ENCODE measurements around the gene ACSS2.

Gene ACSS2

GRCh38 chr20:34859826-34860545 is 16.4 kb upstream of the ACSS2 start:
- Histone ChIP-seq H3K27me3 (ENCODE audit: insufficient read depth, low read length) (no peaks in the 10 kb centered on the region), H3K36me3 (ENCODE audit: insufficient read depth, low read depth, low read length) (peaks cover 34% of the 10 kb centered on the region), H3K27ac (ENCODE audit: low read length) (no peak overlapping the region), H3K9ac (ENCODE audit: low read depth, low read length) (no peak overlapping the region), H3K4me1 (ENCODE audit: insufficient read depth, low read length) (0 out of 2 replicates have a peak, but pooled peaks cover 3% of the 10 kb centered on the region), H3K9me3 (ENCODE audit: insufficient read depth, low read depth, low read length) (no peaks in the 10 kb centered on the region), H3K4me3 (ENCODE audit: low read length) (no peak overlapping the region)

- 0 out of 2 replicates have a peak, but pooled peaks cover 3% of the 10 kb centered on the region for H3K4me1 ChIP-seq (ENCODE audit: insufficient read depth, low read length)
These were observed 14.9 kb upstream of the ACSS2 start for GRCh38 chr20:34861386-34862084.

GRCh38 chr20:34862724-34863123 is 13.7 kb upstream of the ACSS2 start:
- no peak overlapping the region for H3K27ac ChIP-seq (ENCODE audit: low read length)
- H3K9me3 ChIP-seq (ENCODE audit: insufficient read depth, low read depth, low read length): no peaks in the 10 kb centered on the region
- H3K27me3 ChIP-seq (ENCODE audit: insufficient read depth, low read length): no peaks in the 10 kb centered on the region
- no peak overlapping the region for H3K9ac ChIP-seq (ENCODE audit: low read depth, low read length)
- 0 out of 2 replicates have a peak, but pooled peaks cover 3% of the 10 kb centered on the region for H3K4me1 ChIP-seq (ENCODE audit: insufficient read depth, low read length)
- H3K36me3 ChIP-seq (ENCODE audit: insufficient read depth, low read depth, low read length): peaks cover 22% of the 10 kb centered on the region
- no peak overlapping the region for H3K4me3 ChIP-seq (ENCODE audit: low read length)

More at GRCh38 chr20:34861386-34862084, 14.9 kb upstream of the ACSS2 start:
- Histone ChIP-seq H3K4me3 (ENCODE audit: low read length) (no peak overlapping the region), H3K36me3 (ENCODE audit: insufficient read depth, low read depth, low read length) (peaks cover 29% of the 10 kb centered on the region), H3K27ac (ENCODE audit: low read length) (no peak overlapping the region), H3K9me3 (ENCODE audit: insufficient read depth, low read depth, low read length) (no peaks in the 10 kb centered on the region), H3K27me3 (ENCODE audit: insufficient read depth, low read length) (no peaks in the 10 kb centered on the region), H3K9ac (ENCODE audit: low read depth, low read length) (no peak overlapping the region)

GRCh38 chr20:34863421-34863965 is 12.9 kb upstream of the ACSS2 start:
- H3K4me3 ChIP-seq (ENCODE audit: low read length): no peak overlapping the region
- H3K36me3 ChIP-seq (ENCODE audit: insufficient read depth, low read depth, low read length): peaks cover 15% of the 10 kb centered on the region
- no peaks in the 10 kb centered on the region for H3K9me3 ChIP-seq (ENCODE audit: insufficient read depth, low read depth, low read length)
- 0 out of 2 replicates have a peak, but pooled peaks cover 3% of the 10 kb centered on the region for H3K4me1 ChIP-seq (ENCODE audit: insufficient read depth, low read length)
- H3K9ac ChIP-seq (ENCODE audit: low read depth, low read length): no peak overlapping the region
- H3K27me3 ChIP-seq (ENCODE audit: insufficient read depth, low read length): no peaks in the 10 kb centered on the region
- no peak overlapping the region for H3K27ac ChIP-seq (ENCODE audit: low read length)

GRCh38 chr20:34864216-34864615 is 12.2 kb upstream of the ACSS2 start:
- no peak overlapping the region for H3K9ac ChIP-seq (ENCODE audit: low read depth, low read length)
- peaks cover 13% of the 10 kb centered on the region for H3K36me3 ChIP-seq (ENCODE audit: insufficient read depth, low read depth, low read length)
- no peak overlapping the region for H3K4me3 ChIP-seq (ENCODE audit: low read length)
- no peaks in the 10 kb centered on the region for H3K27me3 ChIP-seq (ENCODE audit: insufficient read depth, low read length)
- 0 out of 2 replicates have a peak, but pooled peaks cover 3% of the 10 kb centered on the region for H3K4me1 ChIP-seq (ENCODE audit: insufficient read depth, low read length)
- H3K27ac ChIP-seq (ENCODE audit: low read length): no peak overlapping the region
- no peaks in the 10 kb centered on the region for H3K9me3 ChIP-seq (ENCODE audit: insufficient read depth, low read depth, low read length)

- peak overlapping the region; percentile 80 for H3K4me3 ChIP-seq (ENCODE audit: low read length)
- H3K36me3 ChIP-seq (ENCODE audit: insufficient read depth, low read depth, low read length): no peaks in the 10 kb centered on the region; the same call in 1 of the 2 replicates
- H3K9me3 ChIP-seq (ENCODE audit: insufficient read depth, low read depth, low read length): no peaks in the 10 kb centered on the region
- H3K27me3 ChIP-seq (ENCODE audit: insufficient read depth, low read length): peaks cover 25% of the 10 kb centered on the region
- H3K27ac ChIP-seq (ENCODE audit: low read length): no peak overlapping the region
- H3K4me1 ChIP-seq (ENCODE audit: insufficient read depth, low read length): no peaks in the 10 kb centered on the region; the same call in 1 of the 2 replicates
- peak overlapping the region; percentile 65; the same call in 1 of the 2 replicates for H3K9ac ChIP-seq (ENCODE audit: low read depth, low read length)
These were observed 5.0 kb upstream of the ACSS2 start for GRCh38 chr20:34871320-34871926.

GRCh38 chr20:34871966-34872621 is 4.3 kb upstream of the ACSS2 start:
- H3K4me1 ChIP-seq (ENCODE audit: insufficient read depth, low read length): no peaks in the 10 kb centered on the region; the same call in 1 of the 2 replicates
- peak overlapping the region; percentile 65; the same call in 1 of the 2 replicates for H3K9ac ChIP-seq (ENCODE audit: low read depth, low read length)

GRCh38 chr20:34872622-34873224 is 3.7 kb upstream of the ACSS2 start, which contains the start of gene GGT7:
TSS of gene GGT7 (minus strand) at chr20:34872856. CDS start at chr20:34872815, 41 bp downstream.
- Histone ChIP-seq H3K27ac (ENCODE audit: low read length) (no peak within 1 kb of the TSS), H3K9me3 (ENCODE audit: insufficient read depth, low read depth, low read length) (no peaks in the 10 kb centered on the region), H3K4me1 (ENCODE audit: insufficient read depth, low read length) (no peaks in the 10 kb centered on the region; the same call in 1 of the 2 replicates), H3K36me3 (ENCODE audit: insufficient read depth, low read depth, low read length) (no peaks in the 10 kb centered on the region; the same call in 1 of the 2 replicates), H3K9ac (ENCODE audit: low read depth, low read length) (peak within 1 kb of the TSS; percentile 65; the same call in 1 of the 2 replicates), H3K4me3 (ENCODE audit: low read length) (peak within 1 kb of the TSS; percentile 80), H3K27me3 (ENCODE audit: insufficient read depth, low read length) (peaks cover 35% of the 10 kb centered on the region)

More at GRCh38 chr20:34871966-34872621, 4.3 kb upstream of the ACSS2 start:
- Histone ChIP-seq H3K36me3 (ENCODE audit: insufficient read depth, low read depth, low read length) (no peaks in the 10 kb centered on the region; the same call in 1 of the 2 replicates), H3K27ac (ENCODE audit: low read length) (no peak overlapping the region), H3K27me3 (ENCODE audit: insufficient read depth, low read length) (peaks cover 31% of the 10 kb centered on the region), H3K9me3 (ENCODE audit: insufficient read depth, low read depth, low read length) (no peaks in the 10 kb centered on the region), H3K4me3 (ENCODE audit: low read length) (peak overlapping the region; percentile 80)

GRCh38 chr20:34873583-34874093 is 2.8 kb upstream of the ACSS2 start:
- H3K36me3 ChIP-seq (ENCODE audit: insufficient read depth, low read depth, low read length): no peaks in the 10 kb centered on the region; the same call in 1 of the 2 replicates
- no peak overlapping the region for H3K27ac ChIP-seq (ENCODE audit: low read length)
- H3K4me1 ChIP-seq (ENCODE audit: insufficient read depth, low read length): no peaks in the 10 kb centered on the region; the same call in 1 of the 2 replicates
- no peaks in the 10 kb centered on the region for H3K9me3 ChIP-seq (ENCODE audit: insufficient read depth, low read depth, low read length)
- H3K9ac ChIP-seq (ENCODE audit: low read depth, low read length): no peak overlapping the region
- peaks cover 41% of the 10 kb centered on the region for H3K27me3 ChIP-seq (ENCODE audit: insufficient read depth, low read length)
- H3K4me3 ChIP-seq (ENCODE audit: low read length): peak overlapping the region; percentile 80

GRCh38 chr20:34874094-34874654 is 2.2 kb upstream of the ACSS2 start:
- Histone ChIP-seq H3K27me3 (ENCODE audit: insufficient read depth, low read length) (peaks cover 41% of the 10 kb centered on the region), H3K9me3 (ENCODE audit: insufficient read depth, low read depth, low read length) (no peaks in the 10 kb centered on the region), H3K9ac (ENCODE audit: low read depth, low read length) (no peak overlapping the region), H3K4me3 (ENCODE audit: low read length) (no peak overlapping the region), H3K27ac (ENCODE audit: low read length) (no peak overlapping the region), H3K4me1 (ENCODE audit: insufficient read depth, low read length) (no peaks in the 10 kb centered on the region; the same call in 1 of the 2 replicates), H3K36me3 (ENCODE audit: insufficient read depth, low read depth, low read length) (no peaks in the 10 kb centered on the region)
